Body of pancreas (tissue), 4 donors: ENCODE data around the gene ADIPOR2. TPM values are rescaled to one million over a fixed set of nuclear protein-coding genes. Genes with fewer than 3 reads are reported as not detected.

Experiments
- ATAC-seq: fragments of 150-250 bp; one replicate; pipeline ENCODE4 v1.9.1; 2016
- DNase-seq, 4 donors: peaks; one replicate each; pipeline ENCODE4 v3.0.0-alpha.2; 2019
- H3K27ac ChIP-seq, 4 donors: fragments of 200-600 bp; sonication (generic); 1 replicate in 3 of 4; 2 replicates in 1 of 4; pipeline versions ENCODE4 v1.5.1 to v1.6.1; 2016 to 2019; ENCODE audit warnings: mild to moderate bottlenecking in 1 of 4, mixed read lengths in 1 of 4, moderate library complexity in 1 of 4
- H3K27me3 ChIP-seq, 2 donors: fragments of 200-600 bp; sonication (generic); one replicate each; pipeline ENCODE4 v1.6.0; 2016; ENCODE audit warnings: mild to moderate bottlenecking in 1 of 2
- H3K36me3 ChIP-seq, 2 donors: fragments of 200-600 bp; sonication (generic); replicated peaks in 1 of 2; 2 replicates each; pipeline ENCODE4 v1.5.1; 2016; ENCODE audit warnings: low read depth in 2 of 2; ENCODE audit not compliant: insufficient read depth in 1 of 2
- H3K4me1 ChIP-seq: fragments of 200-600 bp; sonication (generic); one replicate; pipeline ENCODE4 v1.6.0; 2016
- H3K4me3 ChIP-seq, 2 donors: fragments of 200-600 bp; sonication (generic); 1 replicate in 1 of 2; 2 replicates in 1 of 2; pipeline ENCODE4 v1.5.1; 2016 to 2019
- H3K9me3 ChIP-seq, 3 donors: fragments of 200-600 bp; sonication (generic); 1 replicate in 2 of 3; 2 replicates in 1 of 3; pipeline ENCODE4 v1.5.1; 2016
- POLR2A ChIP-seq, 3 donors: fragments of 450-650 bp; IDR thresholded peaks; one replicate each; pipeline ENCODE4 v1.6.1; 2016; ENCODE audit warnings: antibody characterized with exemption in 3 of 3, mild to moderate bottlenecking in 2 of 3
- WGBS, 2 donors: methylation state at CpG; one replicate each; pipeline ENCODE4 v1.1.5; 2017; 5-methylcytosine and 5-hydroxymethylcytosine counted together
- intact Hi-C: fragments of 100-400 bp; cut with DNase I; formaldehyde crosslinking; loops from one replicate; pipeline ENCODE4 v1.15.1; 2023
- total RNA-seq, 2 donors: library from RNA; depleted of rRNA; stranded (reverse); fragments of >200 nt; gene quantifications; one replicate each; pipeline ENCODE4 v1.1.0, GENCODE V29; 2016
- TF ChIP-seq, protein P1 (sequence below), 7 experiments: fragments of 450-650 bp in 4 of 7; fragments of 200-600 bp in 3 of 7; sonication (generic) in 3 of 7; IDR thresholded peaks; one replicate each; pipeline ENCODE4 v1.5.1; 2016 to 2019; ENCODE audit warnings: antibody characterized with exemption in 7 of 7

Gene ADIPOR2
- total RNA-seq, 2 donors from 2014 or later, result 16.8 to 20.5 TPM

DNA sequence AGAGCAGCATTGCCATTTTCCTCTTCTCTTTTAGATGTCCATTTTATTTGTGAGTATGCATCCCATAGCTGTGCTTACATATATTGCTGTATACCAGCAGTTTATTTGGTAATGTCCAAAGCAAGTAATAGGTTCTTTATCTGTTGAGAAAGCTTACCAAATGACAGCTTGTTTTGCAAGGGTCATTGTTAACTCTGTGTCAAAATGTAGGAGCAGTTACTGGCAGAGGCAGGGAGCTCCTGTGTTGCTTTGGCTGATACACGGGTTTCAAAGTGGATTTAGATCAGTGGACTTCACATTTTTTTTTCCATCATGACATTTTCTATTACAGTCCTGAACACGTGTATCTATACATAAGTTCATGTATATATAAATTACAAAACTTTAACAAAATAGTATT, 91.3 kb downstream of the ADIPOR2 start:
- WGBS, 2 donors, result 57 to 61% methylated on average over 2 of the region's 2 CpGs
- no peaks in the 10 kb centered on the region for H3K27me3 ChIP-seq

GRCh38 chr12:1787714-1788113, 96.8 kb downstream of the ADIPOR2 start:
- TF ChIP-seq, protein P1, sequence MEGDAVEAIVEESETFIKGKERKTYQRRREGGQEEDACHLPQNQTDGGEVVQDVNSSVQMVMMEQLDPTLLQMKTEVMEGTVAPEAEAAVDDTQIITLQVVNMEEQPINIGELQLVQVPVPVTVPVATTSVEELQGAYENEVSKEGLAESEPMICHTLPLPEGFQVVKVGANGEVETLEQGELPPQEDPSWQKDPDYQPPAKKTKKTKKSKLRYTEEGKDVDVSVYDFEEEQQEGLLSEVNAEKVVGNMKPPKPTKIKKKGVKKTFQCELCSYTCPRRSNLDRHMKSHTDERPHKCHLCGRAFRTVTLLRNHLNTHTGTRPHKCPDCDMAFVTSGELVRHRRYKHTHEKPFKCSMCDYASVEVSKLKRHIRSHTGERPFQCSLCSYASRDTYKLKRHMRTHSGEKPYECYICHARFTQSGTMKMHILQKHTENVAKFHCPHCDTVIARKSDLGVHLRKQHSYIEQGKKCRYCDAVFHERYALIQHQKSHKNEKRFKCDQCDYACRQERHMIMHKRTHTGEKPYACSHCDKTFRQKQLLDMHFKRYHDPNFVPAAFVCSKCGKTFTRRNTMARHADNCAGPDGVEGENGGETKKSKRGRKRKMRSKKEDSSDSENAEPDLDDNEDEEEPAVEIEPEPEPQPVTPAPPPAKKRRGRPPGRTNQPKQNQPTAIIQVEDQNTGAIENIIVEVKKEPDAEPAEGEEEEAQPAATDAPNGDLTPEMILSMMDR (IDR thresholded peaks at IDR 0.05), result no peak
- no peak for TF ChIP-seq POLR2A (IDR thresholded peaks at IDR 0.05)
- ATAC-seq (no peak), DNase-seq (no peak)
- H3K9me3 ChIP-seq, result no peaks in the 10 kb centered on the region
- no peak overlapping the region for H3K27ac ChIP-seq
- no peaks in the 10 kb centered on the region for H3K27me3 ChIP-seq
- peaks cover 3% of the 10 kb centered on the region for H3K4me1 ChIP-seq
- whole genome bisulfite sequencing, 2 donors, result 67 to 82% methylated on average over 5 to 6 of the region's 6 CpGs
- H3K4me3 ChIP-seq, result no peak overlapping the region
- intact Hi-C loops, result no loop called here
- H3K36me3 ChIP-seq, result peaks cover 0 to 5% of the 10 kb centered on the region in 2 donors

More for the DNA sequence above, 91.3 kb downstream of the ADIPOR2 start:
- no peak for TF ChIP-seq POLR2A (IDR thresholded peaks at IDR 0.05)
- TF ChIP-seq, protein P1 (IDR thresholded peaks at IDR 0.05), result no peak
- intact Hi-C loops, result no loop called here
- no peaks in the 10 kb centered on the region for H3K4me1 ChIP-seq
- no peak overlapping the region for H3K27ac ChIP-seq
- DNase-seq, result no peak
- no peak overlapping the region for H3K4me3 ChIP-seq
- no peaks in the 10 kb centered on the region for H3K9me3 ChIP-seq
- peaks cover 0 to 9% of the 10 kb centered on the region in 2 donors for H3K36me3 ChIP-seq
- ATAC-seq, result no peak

GRCh38 chr12:1790444-1790843, 99.6 kb downstream of the ADIPOR2 start:
- H3K36me3 ChIP-seq, result peaks cover 0 to 3% of the 10 kb centered on the region in 2 donors
- no peaks in the 10 kb centered on the region for H3K27me3 ChIP-seq
- intact Hi-C loops, result loop anchor here (5.0 kb wide), 1 partner anchor 138 kb away; no protein-coding TSS in a partner anchor
- DNase-seq (no peak), ATAC-seq (no peak)
- TF ChIP-seq, protein P1 (IDR thresholded peaks at IDR 0.05), result no peak
- TF ChIP-seq POLR2A (IDR thresholded peaks at IDR 0.05), result no peak
- H3K27ac ChIP-seq, result no peak overlapping the region
- H3K4me1 ChIP-seq, result peaks cover 6% of the 10 kb centered on the region
- 68 to 71% methylated on average over 7 of the region's 7 CpGs for WGBS, 2 donors
- no peak overlapping the region for H3K4me3 ChIP-seq
- no peaks in the 10 kb centered on the region for H3K9me3 ChIP-seq

GRCh38 chr12:1791104-1791841, 100.4 kb downstream of the ADIPOR2 start:
- DNase-seq (peak; percentile 78 to 84 (median 82)), ATAC-seq (peak; percentile 53)
- peaks cover 13% of the 10 kb centered on the region for H3K4me1 ChIP-seq
- H3K27me3 ChIP-seq, result no peaks in the 10 kb centered on the region
- no peak for TF ChIP-seq POLR2A (IDR thresholded peaks at IDR 0.05)
- TF ChIP-seq, protein P1 (IDR thresholded peaks at IDR 0.05), result peak; percentile 57 to 91 (median 81)
- H3K4me3 ChIP-seq, result no peak overlapping the region
- 23 to 31% methylated on average over 10 of the region's 10 CpGs for WGBS, 2 donors
- no peak overlapping the region for H3K27ac ChIP-seq
- peaks cover 0 to 2% of the 10 kb centered on the region in 2 donors for H3K36me3 ChIP-seq
- H3K9me3 ChIP-seq, result no peaks in the 10 kb centered on the region
- intact Hi-C loops, result loop anchor here (5.0 kb wide), 1 partner anchor 139 kb away; no protein-coding TSS in a partner anchor
